K562 (cell line): ENCODE results near the gene SEMA3C. TPM values are rescaled to one million over a fixed set of nuclear protein-coding genes. Genes with fewer than 3 reads are reported as not detected.

ENCODE experiments used
- ATAC-seq: fragments of 200-7000 bp; cut with Tn5 transposase; 3 replicates; pipeline ENCODE4 v1.9.1; 2020; ENCODE audit warnings: moderate library complexity
- BruUV-seq: library from RNA; stranded (reverse); fragments of 400-500 nt; replicated peaks from 2 replicates; lab custom pipeline; 2021; lab: Mats Ljungman, UMichigan
- CTCF ChIA-PET: fragments of 300-600 bp; formaldehyde crosslinking; extraction: SDS; loops from one replicate; lab custom pipeline; 2021; ENCODE audit warnings: low intra/inter-chr PET ratio; lab: Yijun Ruan, JAX
- POLR2A ChIA-PET: fragments of 300-600, 350-650 bp; sonication (Branson Sonifier 250); formaldehyde crosslinking; extraction: SDS; loops from one replicate; lab custom pipeline; 2021; ENCODE audit warnings: antibody characterized with exemption, inconsistent platforms; lab: Yijun Ruan, JAX
- DNase-seq, 4 experiments: peaks; one replicate each; pipeline versions ENCODE4 v3.0.0 to v3.0.0-alpha.2; 2011 to 2018; ENCODE audit warnings: low spot score in 3 of 4, mixed read lengths in 3 of 4; ENCODE audit errors: extremely low read depth in 1 of 4
- FAIRE-seq: peaks from 2 replicates; lab custom pipeline; 2011; peaks lifted over from hg19 to GRCh38; lab: Jason Lieb, UNC
- H2AFZ ChIP-seq: 2 replicates; pipeline ENCODE4 v1.6.0; 2011; ENCODE audit warnings: low read depth, low read length, control low read depth, inconsistent platforms
- H3K27ac ChIP-seq: fragments of 200-600 bp; 3 replicates; pipeline ENCODE4 v1.8.0; 2011; ENCODE audit warnings: low read depth, mild to moderate bottlenecking, control low read depth, inconsistent platforms, low read length, moderate library complexity, mixed read lengths; ENCODE audit errors: extremely low read depth
- H3K27me3 ChIP-seq, 2 experiments: fragments of 300-600 bp in 1 of 2; 2 replicates in 1 of 2; 3 replicates in 1 of 2; pipeline versions ENCODE4 v1.6.0 to v1.8.0; 2011; ENCODE audit warnings: inconsistent platforms in 2 of 2, low read length in 2 of 2, mild to moderate bottlenecking in 1 of 2, mixed read lengths in 1 of 2, moderate library complexity in 1 of 2; ENCODE audit not compliant: control insufficient read depth in 2 of 2, insufficient read depth in 2 of 2
- H3K36me3 ChIP-seq: fragments of 300-600 bp; 3 replicates; pipeline ENCODE4 v1.8.0; 2011; ENCODE audit warnings: mild to moderate bottlenecking, low read length, inconsistent platforms; ENCODE audit not compliant: control insufficient read depth, insufficient read depth
- H3K4me1 ChIP-seq, 2 experiments: fragments of 200-600 bp in 1 of 2; replicated peaks in 1 of 2; 2 replicates in 1 of 2; 3 replicates in 1 of 2; pipeline versions ENCODE4 v1.5.1 to v1.8.0; 2011; ENCODE audit warnings: inconsistent platforms in 2 of 2, low read length in 2 of 2, mild to moderate bottlenecking in 1 of 2, mixed read lengths in 1 of 2, moderate library complexity in 1 of 2; ENCODE audit not compliant: control insufficient read depth in 2 of 2, insufficient read depth in 2 of 2
- H3K4me2 ChIP-seq: 2 replicates; pipeline ENCODE4 v1.6.1; 2011; ENCODE audit warnings: low read length, control low read depth, inconsistent platforms, mixed read lengths; ENCODE audit not compliant: insufficient read depth
- H3K4me3 ChIP-seq: fragments of 200-600 bp; sonication (generic), shearing (Covaris generic); 2 replicates; pipeline ENCODE4 v1.5.1; 2016; ENCODE audit warnings: control low read depth, inconsistent platforms
- H3K79me2 ChIP-seq: fragments of 200-600 bp; 3 replicates; pipeline ENCODE4 v1.8.0; 2011; ENCODE audit warnings: low read length, inconsistent platforms; ENCODE audit not compliant: control insufficient read depth, insufficient read depth
- H3K9ac ChIP-seq, 2 experiments: 2 replicates each; pipeline versions ENCODE4 v1.6.0 to v1.6.1; 2011; ENCODE audit warnings: low read depth in 2 of 2, low read length in 2 of 2, control low read depth in 1 of 2, inconsistent platforms in 1 of 2, mild to moderate bottlenecking in 1 of 2, mixed read lengths in 1 of 2; ENCODE audit not compliant: insufficient read depth in 1 of 2
- H3K9me1 ChIP-seq: one replicate; pipeline ENCODE4 v1.6.0; 2011; ENCODE audit warnings: inconsistent platforms, mild to moderate bottlenecking, low read length, moderate library complexity; ENCODE audit not compliant: control insufficient read depth, insufficient read depth
- H3K9me3 ChIP-seq: replicated peaks from 2 replicates; pipeline ENCODE4 v1.5.1; 2011; ENCODE audit warnings: low read depth, low read length, inconsistent platforms; ENCODE audit not compliant: control insufficient read depth, insufficient read depth
- H4K20me1 ChIP-seq: replicated peaks from 2 replicates; pipeline ENCODE4 v1.6.1; 2011; ENCODE audit warnings: low read length, inconsistent platforms, mixed read lengths; ENCODE audit not compliant: control insufficient read depth, insufficient read depth
- ESRRB ChIP-seq: fragments of 250-450 bp; sonication (Bioruptor Pico); IDR thresholded peaks from 2 replicates; pipeline ENCODE4 v1.5.0; 2020; ENCODE audit warnings: mild to moderate bottlenecking, moderate library complexity, borderline replicate concordance
- GABPB1 ChIP-seq: sonication (generic); formaldehyde crosslinking; IDR thresholded peaks from 2 replicates; pipeline ENCODE4 v1.8.0; 2022; ENCODE audit warnings: mild to moderate bottlenecking, missing genetic modification reagents
- HINFP ChIP-seq: fragments of 450-650 bp; conservative IDR thresholded peaks from 2 replicates; pipeline ENCODE4 v1.6.1; 2016; ENCODE audit warnings: missing genetic modification characterization, low read depth, mild to moderate bottlenecking, control low read depth, missing compliant biosample characterization
- POLR2B ChIP-seq: fragments of 450-650 bp; IDR thresholded peaks from 2 replicates; pipeline ENCODE4 v1.6.1; 2018; ENCODE audit warnings: low read depth; ENCODE audit not compliant: partially characterized antibody
- RBM15 ChIP-seq: fragments of 200-400 bp; formaldehyde crosslinking; IDR thresholded peaks from 2 replicates; pipeline ENCODE4 v1.6.1; 2018; ENCODE audit warnings: mild to moderate bottlenecking, low read length, moderate library complexity; ENCODE audit not compliant: insufficient read depth
- RBM34 ChIP-seq: fragments of 200-400 bp; formaldehyde crosslinking; IDR thresholded peaks from 2 replicates; pipeline ENCODE4 v1.6.1; 2018; ENCODE audit warnings: low read length, borderline replicate concordance; ENCODE audit not compliant: insufficient read depth
- REST ChIP-seq, 2 experiments: fragments of 450-650 bp; formaldehyde crosslinking in 1 of 2; IDR thresholded peaks; 2 replicates each; pipeline versions ENCODE4 v1.4.0 to v1.6.1; 2014 to 2020; ENCODE audit warnings: mild to moderate bottlenecking in 2 of 2, borderline replicate concordance in 1 of 2, low read depth in 1 of 2
- SNIP1 ChIP-seq: fragments of 450-650 bp; IDR thresholded peaks from 2 replicates; pipeline ENCODE4 v1.7.1; 2017; ENCODE audit warnings: low read depth, mild to moderate bottlenecking
- SPI1 ChIP-seq: IDR thresholded peaks from 2 replicates; pipeline ENCODE4 v1.6.1; 2011; ENCODE audit warnings: low read depth, low read length, control low read depth, borderline replicate concordance
- ZFP30 ChIP-seq: fragments of 250-450 bp; sonication (Bioruptor Pico); IDR thresholded peaks from 2 replicates; pipeline ENCODE4 v1.8.0; 2022; ENCODE audit warnings: moderate library complexity, mild to moderate bottlenecking, inconsistent platforms, borderline replicate concordance
- ZNF143 ChIP-seq: sonication (generic); formaldehyde crosslinking; IDR thresholded peaks from 2 replicates; pipeline ENCODE4 v1.9.0; 2022; ENCODE audit warnings: mild to moderate bottlenecking, missing genetic modification reagents
- ZNF217 ChIP-seq: sonication (generic); formaldehyde crosslinking; IDR thresholded peaks from 2 replicates; pipeline ENCODE4 v1.8.0; 2022; ENCODE audit warnings: mild to moderate bottlenecking, missing genetic modification reagents
- ZNF274 ChIP-seq: IDR thresholded peaks from 2 replicates; pipeline ENCODE4 v1.6.1; 2011; ENCODE audit warnings: low read depth, mild to moderate bottlenecking, low read length, moderate library complexity, borderline replicate concordance
- WGBS: fragments of 100-300 bp; shearing (Covaris generic); methylation state at CpG from one replicate; pipeline ENCODE4 v1.1.6; 2016; ENCODE audit warnings: low coverage, mixed read lengths; ENCODE audit not compliant: insufficient coverage; ENCODE audit errors: missing lambda C conversion rate; 5-methylcytosine and 5-hydroxymethylcytosine counted together
- in situ Hi-C: fragments of 300-500 bp; cut with MboI; formaldehyde crosslinking; loops from 4 replicates; pipeline ENCODE4 v1.15.0; 2018; ENCODE audit warnings: inconsistent platforms, mixed read lengths
- intact Hi-C: fragments of 100-400 bp; cut with micrococcal nuclease; formaldehyde crosslinking; loops from 2 replicates; pipeline ENCODE4 v1.14.2; 2022
- polyA plus RNA-seq, 8 experiments: library from polyadenylated mRNA; depleted of rRNA in 4 of 8; stranded (reverse) in 5 of 8; unstranded in 3 of 8; fragments of >200 nt; fragmentation: Nextera tagmentation in 2 of 8; fragmentation: Illumina TruSeq in 1 of 8; extraction: Ambion mirVana in 2 of 8; extraction: Trizol in 1 of 8; gene quantifications; 2 replicates each; pipeline versions ENCODE4 v1.2.1 to v1.2.3, GENCODE V29; 2011 to 2014; ENCODE audit warnings: inconsistent platforms in 1 of 8, missing spikeins in 1 of 8
- total RNA-seq, 7 experiments: library from RNA; depleted of rRNA in 6 of 7; stranded (reverse); fragments of >200 nt in 6 of 7; fragmentation: Illumina TruSeq in 2 of 7; extraction: Trizol in 2 of 7; gene quantifications; 2 replicates each; pipeline versions ENCODE4 v1.2.1 to v1.2.3, GENCODE V29; 2011 to 2021; ENCODE audit warnings: low replicate concordance in 1 of 7

SEMA3C gene
- total and polyA plus RNA-seq, 9 of the 15 experiments (the other 6 are each of a cell fraction or from before 2014, with no cell fraction given), result 0.04 to 0.36 (median 0.12) TPM; not detected in 3

GRCh38 chr7:80932536-80932935, 13.7 kb upstream of the SEMA3C start (continued):
- no peak for TF ChIP-seq SPI1
- no peak for TF ChIP-seq ESRRB
- no peak for TF ChIP-seq GABPB1 (CRISPR knock-in tag)
- no peak for TF ChIP-seq RBM34
- TF ChIP-seq RBM15, result no peak
- no peak for TF ChIP-seq HINFP (tag)
- no peak for TF ChIP-seq ZNF143 (CRISPR knock-in tag)

- no peak for FAIRE-seq
- H3K27me3 ChIP-seq, result no peaks in the 10 kb centered on the region
- no peaks in the 10 kb centered on the region for H3K4me1 ChIP-seq
- no peaks in the 10 kb centered on the region for H3K9me3 ChIP-seq
- ATAC-seq, result no peak
- CTCF ChIA-PET, result no interaction called here
- no peak overlapping the region for H3K4me3 ChIP-seq
- H3K4me2 ChIP-seq, result no peak overlapping the region
- no peaks in the 10 kb centered on the region for H4K20me1 ChIP-seq
- POLR2A ChIA-PET, result no interaction called here
- H3K9me1 ChIP-seq, result no peaks in the 10 kb centered on the region
- 9% methylated on average over 3 of the region's 3 CpGs for WGBS
- in situ Hi-C loops (no loop called here), intact Hi-C loops (no loop called here)
- BruUV-seq, result no TSS peak
- no peaks in the 10 kb centered on the region for H3K36me3 ChIP-seq
- H3K9ac ChIP-seq, result no peak overlapping the region
- no peak overlapping the region for H3K27ac ChIP-seq
- no peaks in the 10 kb centered on the region for H3K79me2 ChIP-seq
- H2AFZ ChIP-seq, result no peak overlapping the region
- no peak for DNase-seq
- TF ChIP-seq ZFP30 (CRISPR knock-in tag) (no peak), REST (IDR thresholded peaks at IDR 0.05; ENCODE audit: borderline replicate concordance) (no peak), REST (CRISPR knock-in tag; IDR thresholded peaks at IDR 0.05; ENCODE audit: low read depth) (no peak), SNIP1 (no peak), ZNF274 (no peak), POLR2B (no peak), ZNF217 (CRISPR knock-in tag) (no peak)
Observed at GRCh38 chr7:80929619-80930018, 10.8 kb upstream of the SEMA3C start.
